ENCODE measurements around the gene FADS6. TPM values are rescaled to one million over a fixed set of nuclear protein-coding genes. Genes with fewer than 3 reads are reported as not detected.

The FADS6 gene
- total and polyA plus RNA-seq, 2 of the 13 experiments (the other 11 are each of a cell fraction or from before 2014, with no cell fraction given) = 0.11 TPM

DNA sequence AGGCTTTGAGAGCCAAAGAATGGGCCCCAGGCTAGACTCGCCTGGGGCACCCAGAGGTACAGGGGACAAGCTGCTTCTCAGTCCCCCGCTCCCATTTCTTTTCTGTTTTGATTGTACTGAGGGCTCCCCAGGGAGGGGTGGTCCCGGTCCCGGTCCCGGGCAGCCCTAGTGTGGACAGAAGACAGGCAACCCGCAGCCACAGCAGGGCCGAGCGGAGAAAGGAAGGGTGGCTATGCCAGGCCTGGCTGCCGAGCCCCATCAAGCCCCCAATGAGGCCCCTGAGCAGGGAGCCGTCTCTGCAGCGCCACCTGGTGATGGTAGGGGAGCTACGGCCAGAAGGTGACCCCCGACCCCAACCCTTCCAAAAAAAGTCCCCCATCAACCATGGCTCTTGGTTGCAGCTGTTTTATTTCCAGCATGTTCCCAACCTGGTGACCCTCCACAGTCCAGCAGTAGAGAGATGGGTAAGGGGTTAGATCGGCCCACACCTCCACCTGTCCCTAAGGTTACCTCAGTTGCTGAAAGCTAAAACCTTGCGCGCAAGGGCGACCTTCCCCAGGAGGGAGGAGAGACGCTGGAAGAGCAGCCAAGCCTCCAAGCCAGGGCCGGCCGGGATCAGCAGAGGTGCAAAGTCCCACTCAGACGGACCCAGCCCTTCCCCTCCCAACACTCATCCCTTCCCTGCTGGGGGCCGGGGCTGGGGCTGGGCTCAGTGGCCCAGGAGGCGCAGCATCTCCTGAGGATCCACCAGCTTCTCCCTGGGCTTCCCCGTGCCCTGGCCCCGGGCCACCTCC lies 31.1 kb downstream of the FADS6 start (continued):
- TF ChIP-seq ZSCAN9 (CRISPR knock-in tag; IDR thresholded peaks at IDR 0.05; ENCODE audit: borderline replicate concordance) (no peak), KDM3A (CRISPR knock-in tag; IDR thresholded peaks at IDR 0.05; ENCODE audit: low read depth) (no peak), ZNF720 (CRISPR knock-in tag; IDR thresholded peaks at IDR 0.05) (no peak), SALL2 (CRISPR knock-in tag; IDR thresholded peaks at IDR 0.05) (0 out of 2 replicates have a peak, but pooled peaks have one; percentile 43), ZNF44 (CRISPR knock-in tag; IDR thresholded peaks at IDR 0.05) (no peak), ZNF12 (CRISPR knock-in tag; IDR thresholded peaks at IDR 0.05) (no peak), ZNF672 (CRISPR knock-in tag; IDR thresholded peaks at IDR 0.05) (no peak), ZIK1 (CRISPR knock-in tag; IDR thresholded peaks at IDR 0.05; ENCODE audit: borderline replicate concordance, low read depth) (no peak), PPARG (CRISPR knock-in tag; conservative IDR thresholded peaks at IDR 0.05) (no peak), KDM6A (CRISPR knock-in tag; IDR thresholded peaks at IDR 0.05; ENCODE audit: low read depth) (no peak), ZNF761 (CRISPR knock-in tag; conservative IDR thresholded peaks at IDR 0.05) (no peak), ZNF224 (CRISPR knock-in tag; IDR thresholded peaks at IDR 0.05) (no peak)
- TF ChIP-seq, protein P1, sequence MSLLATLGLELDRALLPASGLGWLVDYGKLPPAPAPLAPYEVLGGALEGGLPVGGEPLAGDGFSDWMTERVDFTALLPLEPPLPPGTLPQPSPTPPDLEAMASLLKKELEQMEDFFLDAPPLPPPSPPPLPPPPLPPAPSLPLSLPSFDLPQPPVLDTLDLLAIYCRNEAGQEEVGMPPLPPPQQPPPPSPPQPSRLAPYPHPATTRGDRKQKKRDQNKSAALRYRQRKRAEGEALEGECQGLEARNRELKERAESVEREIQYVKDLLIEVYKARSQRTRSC (CRISPR knock-in tag; IDR thresholded peaks at IDR 0.05; ENCODE audit: low read depth) = no peak
- TF ChIP-seq, protein P2, sequence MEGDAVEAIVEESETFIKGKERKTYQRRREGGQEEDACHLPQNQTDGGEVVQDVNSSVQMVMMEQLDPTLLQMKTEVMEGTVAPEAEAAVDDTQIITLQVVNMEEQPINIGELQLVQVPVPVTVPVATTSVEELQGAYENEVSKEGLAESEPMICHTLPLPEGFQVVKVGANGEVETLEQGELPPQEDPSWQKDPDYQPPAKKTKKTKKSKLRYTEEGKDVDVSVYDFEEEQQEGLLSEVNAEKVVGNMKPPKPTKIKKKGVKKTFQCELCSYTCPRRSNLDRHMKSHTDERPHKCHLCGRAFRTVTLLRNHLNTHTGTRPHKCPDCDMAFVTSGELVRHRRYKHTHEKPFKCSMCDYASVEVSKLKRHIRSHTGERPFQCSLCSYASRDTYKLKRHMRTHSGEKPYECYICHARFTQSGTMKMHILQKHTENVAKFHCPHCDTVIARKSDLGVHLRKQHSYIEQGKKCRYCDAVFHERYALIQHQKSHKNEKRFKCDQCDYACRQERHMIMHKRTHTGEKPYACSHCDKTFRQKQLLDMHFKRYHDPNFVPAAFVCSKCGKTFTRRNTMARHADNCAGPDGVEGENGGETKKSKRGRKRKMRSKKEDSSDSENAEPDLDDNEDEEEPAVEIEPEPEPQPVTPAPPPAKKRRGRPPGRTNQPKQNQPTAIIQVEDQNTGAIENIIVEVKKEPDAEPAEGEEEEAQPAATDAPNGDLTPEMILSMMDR (CRISPR knock-in tag; IDR thresholded peaks at IDR 0.05) = peak; percentile 88
- TF ChIP-seq, protein P3, sequence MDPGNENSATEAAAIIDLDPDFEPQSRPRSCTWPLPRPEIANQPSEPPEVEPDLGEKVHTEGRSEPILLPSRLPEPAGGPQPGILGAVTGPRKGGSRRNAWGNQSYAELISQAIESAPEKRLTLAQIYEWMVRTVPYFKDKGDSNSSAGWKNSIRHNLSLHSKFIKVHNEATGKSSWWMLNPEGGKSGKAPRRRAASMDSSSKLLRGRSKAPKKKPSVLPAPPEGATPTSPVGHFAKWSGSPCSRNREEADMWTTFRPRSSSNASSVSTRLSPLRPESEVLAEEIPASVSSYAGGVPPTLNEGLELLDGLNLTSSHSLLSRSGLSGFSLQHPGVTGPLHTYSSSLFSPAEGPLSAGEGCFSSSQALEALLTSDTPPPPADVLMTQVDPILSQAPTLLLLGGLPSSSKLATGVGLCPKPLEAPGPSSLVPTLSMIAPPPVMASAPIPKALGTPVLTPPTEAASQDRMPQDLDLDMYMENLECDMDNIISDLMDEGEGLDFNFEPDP (CRISPR knock-in tag; conservative IDR thresholded peaks at IDR 0.05) = no peak
- TF ChIP-seq, protein P4, sequence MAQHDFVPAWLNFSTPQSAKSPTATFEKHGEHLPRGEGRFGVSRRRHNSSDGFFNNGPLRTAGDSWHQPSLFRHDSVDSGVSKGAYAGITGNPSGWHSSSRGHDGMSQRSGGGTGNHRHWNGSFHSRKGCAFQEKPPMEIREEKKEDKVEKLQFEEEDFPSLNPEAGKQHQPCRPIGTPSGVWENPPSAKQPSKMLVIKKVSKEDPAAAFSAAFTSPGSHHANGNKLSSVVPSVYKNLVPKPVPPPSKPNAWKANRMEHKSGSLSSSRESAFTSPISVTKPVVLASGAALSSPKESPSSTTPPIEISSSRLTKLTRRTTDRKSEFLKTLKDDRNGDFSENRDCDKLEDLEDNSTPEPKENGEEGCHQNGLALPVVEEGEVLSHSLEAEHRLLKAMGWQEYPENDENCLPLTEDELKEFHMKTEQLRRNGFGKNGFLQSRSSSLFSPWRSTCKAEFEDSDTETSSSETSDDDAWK (CRISPR knock-in tag; IDR thresholded peaks at IDR 0.05) = no peak
- TF ChIP-seq, protein P5, sequence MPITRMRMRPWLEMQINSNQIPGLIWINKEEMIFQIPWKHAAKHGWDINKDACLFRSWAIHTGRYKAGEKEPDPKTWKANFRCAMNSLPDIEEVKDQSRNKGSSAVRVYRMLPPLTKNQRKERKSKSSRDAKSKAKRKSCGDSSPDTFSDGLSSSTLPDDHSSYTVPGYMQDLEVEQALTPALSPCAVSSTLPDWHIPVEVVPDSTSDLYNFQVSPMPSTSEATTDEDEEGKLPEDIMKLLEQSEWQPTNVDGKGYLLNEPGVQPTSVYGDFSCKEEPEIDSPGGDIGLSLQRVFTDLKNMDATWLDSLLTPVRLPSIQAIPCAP (CRISPR knock-in tag; IDR thresholded peaks at IDR 0.05; ENCODE audit: low read depth) = no peak
